PFSK-1 (cell line): ENCODE results near the gene APC2.

Source experiments
- FOXP2 ChIP-seq: optimal IDR thresholded peaks from 2 replicates; pipeline ENCODE3; 2011; ENCODE audit warnings: borderline replicate concordance, control low read depth, inconsistent platforms; ENCODE audit not compliant: insufficient read depth; ENCODE audit errors: extremely low read length, extremely low read depth
- POLR2AphosphoS5 ChIP-seq: IDR thresholded peaks from 2 replicates; pipeline ENCODE4 v1.6.1; 2012; ENCODE audit warnings: low read depth, mild to moderate bottlenecking, control low read depth, low read length, moderate library complexity
- SIN3A ChIP-seq: IDR thresholded peaks from 2 replicates; pipeline ENCODE4 v1.6.1; 2012; ENCODE audit warnings: mild to moderate bottlenecking, low read length, moderate library complexity, borderline replicate concordance; ENCODE audit not compliant: insufficient read depth
- TAF1 ChIP-seq: IDR thresholded peaks from 2 replicates; pipeline ENCODE4 v1.6.1; 2012; ENCODE audit warnings: low read length, control low read depth, borderline replicate concordance; ENCODE audit not compliant: insufficient read depth
- TF ChIP-seq, protein P1 (sequence below), 2 experiments: IDR thresholded peaks; 2 replicates each; pipeline versions ENCODE4 v1.6.1 to v1.8.0; 2011 to 2012; ENCODE audit warnings: low read depth in 2 of 2, low read length in 2 of 2, control low read depth in 1 of 2, inconsistent platforms in 1 of 2, mild to moderate bottlenecking in 1 of 2, moderate library complexity in 1 of 2; ENCODE audit not compliant: insufficient read depth in 1 of 2

APC2 gene

DNA sequence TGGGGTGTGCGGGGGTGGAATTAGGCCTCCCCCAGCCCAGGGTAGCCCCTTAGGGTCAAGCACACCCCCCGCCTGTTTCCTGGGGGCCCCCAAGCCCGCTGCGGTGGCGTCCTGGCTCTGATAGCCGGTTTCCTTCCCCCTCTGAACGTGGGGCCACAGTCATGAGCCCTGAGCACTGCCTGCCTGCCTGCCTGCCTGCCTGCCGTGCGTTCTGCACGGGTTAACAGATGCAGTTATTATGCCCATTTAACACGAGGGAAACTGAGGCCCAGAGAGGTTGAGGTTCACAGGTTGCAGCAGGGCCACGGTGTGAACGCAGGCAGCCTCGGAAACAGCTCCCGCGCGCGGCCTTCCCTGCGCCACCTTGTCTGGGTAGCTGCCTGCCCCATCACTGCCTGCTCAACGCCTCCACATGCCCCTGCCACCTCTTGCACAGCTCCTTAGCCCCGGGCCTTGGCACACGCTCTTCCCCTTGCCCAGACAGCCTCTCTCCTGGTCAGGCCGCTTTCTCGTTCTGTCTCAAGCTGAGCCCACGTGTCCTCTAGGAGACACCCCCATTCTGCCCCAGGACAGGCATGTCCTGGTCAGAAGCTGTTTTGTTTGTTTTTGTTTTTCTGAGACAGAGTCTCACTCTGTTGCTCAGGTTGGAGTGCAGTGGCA is 47.4 kb upstream of the APC2 start:
- TF ChIP-seq TAF1 (no peak), FOXP2 (peak; percentile 10), POLR2AphosphoS5 (no peak), SIN3A (no peak)
- TF ChIP-seq, protein P1, sequence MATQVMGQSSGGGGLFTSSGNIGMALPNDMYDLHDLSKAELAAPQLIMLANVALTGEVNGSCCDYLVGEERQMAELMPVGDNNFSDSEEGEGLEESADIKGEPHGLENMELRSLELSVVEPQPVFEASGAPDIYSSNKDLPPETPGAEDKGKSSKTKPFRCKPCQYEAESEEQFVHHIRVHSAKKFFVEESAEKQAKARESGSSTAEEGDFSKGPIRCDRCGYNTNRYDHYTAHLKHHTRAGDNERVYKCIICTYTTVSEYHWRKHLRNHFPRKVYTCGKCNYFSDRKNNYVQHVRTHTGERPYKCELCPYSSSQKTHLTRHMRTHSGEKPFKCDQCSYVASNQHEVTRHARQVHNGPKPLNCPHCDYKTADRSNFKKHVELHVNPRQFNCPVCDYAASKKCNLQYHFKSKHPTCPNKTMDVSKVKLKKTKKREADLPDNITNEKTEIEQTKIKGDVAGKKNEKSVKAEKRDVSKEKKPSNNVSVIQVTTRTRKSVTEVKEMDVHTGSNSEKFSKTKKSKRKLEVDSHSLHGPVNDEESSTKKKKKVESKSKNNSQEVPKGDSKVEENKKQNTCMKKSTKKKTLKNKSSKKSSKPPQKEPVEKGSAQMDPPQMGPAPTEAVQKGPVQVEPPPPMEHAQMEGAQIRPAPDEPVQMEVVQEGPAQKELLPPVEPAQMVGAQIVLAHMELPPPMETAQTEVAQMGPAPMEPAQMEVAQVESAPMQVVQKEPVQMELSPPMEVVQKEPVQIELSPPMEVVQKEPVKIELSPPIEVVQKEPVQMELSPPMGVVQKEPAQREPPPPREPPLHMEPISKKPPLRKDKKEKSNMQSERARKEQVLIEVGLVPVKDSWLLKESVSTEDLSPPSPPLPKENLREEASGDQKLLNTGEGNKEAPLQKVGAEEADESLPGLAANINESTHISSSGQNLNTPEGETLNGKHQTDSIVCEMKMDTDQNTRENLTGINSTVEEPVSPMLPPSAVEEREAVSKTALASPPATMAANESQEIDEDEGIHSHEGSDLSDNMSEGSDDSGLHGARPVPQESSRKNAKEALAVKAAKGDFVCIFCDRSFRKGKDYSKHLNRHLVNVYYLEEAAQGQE (IDR thresholded peaks at IDR 0.05; ENCODE audit: insufficient read depth in 1 of 2, low read depth in 2 of 2, low read length in 2 of 2) = no peak

DNA sequence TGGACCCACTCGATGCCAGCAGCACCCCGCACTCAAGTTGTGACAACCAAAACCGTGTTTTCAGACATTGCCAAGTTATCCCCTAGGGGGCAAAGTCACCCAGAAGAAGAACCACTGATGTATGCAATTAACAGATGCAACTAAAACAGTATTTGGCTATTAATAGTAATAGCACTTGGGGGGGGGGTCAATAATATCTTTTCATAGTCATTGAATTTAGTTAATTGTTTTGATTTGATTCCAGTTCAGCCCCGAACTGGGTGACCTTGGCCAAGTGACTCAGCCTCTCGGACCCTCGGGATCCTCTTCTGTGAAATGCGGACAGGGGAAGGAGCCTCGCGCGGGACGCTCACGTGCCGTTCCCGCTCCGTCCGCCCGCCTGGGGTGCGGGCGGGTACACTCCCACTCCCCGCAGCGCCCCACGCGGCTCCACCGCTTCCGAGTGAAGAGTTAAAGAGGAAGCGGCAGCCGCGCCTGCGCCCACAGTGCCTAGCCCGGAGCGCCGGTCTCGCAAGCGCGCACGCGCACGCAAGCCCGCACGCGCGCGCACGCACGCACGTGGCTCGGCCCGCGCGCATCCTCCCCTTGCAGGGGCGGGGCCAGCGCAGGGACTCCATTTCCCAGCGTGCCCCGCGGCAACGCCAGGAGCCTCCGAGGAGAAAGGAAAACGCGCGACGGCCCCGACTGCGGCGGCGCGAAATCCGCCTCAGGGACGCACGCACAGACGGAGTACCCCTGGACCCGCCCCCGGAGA is 43.0 kb upstream of the APC2 start:
- peak; percentile 52 for TF ChIP-seq FOXP2
- TF ChIP-seq, protein P1 (IDR thresholded peaks at IDR 0.05; ENCODE audit: insufficient read depth in 1 of 2, low read depth in 2 of 2, low read length in 2 of 2) = no peak

DNA sequence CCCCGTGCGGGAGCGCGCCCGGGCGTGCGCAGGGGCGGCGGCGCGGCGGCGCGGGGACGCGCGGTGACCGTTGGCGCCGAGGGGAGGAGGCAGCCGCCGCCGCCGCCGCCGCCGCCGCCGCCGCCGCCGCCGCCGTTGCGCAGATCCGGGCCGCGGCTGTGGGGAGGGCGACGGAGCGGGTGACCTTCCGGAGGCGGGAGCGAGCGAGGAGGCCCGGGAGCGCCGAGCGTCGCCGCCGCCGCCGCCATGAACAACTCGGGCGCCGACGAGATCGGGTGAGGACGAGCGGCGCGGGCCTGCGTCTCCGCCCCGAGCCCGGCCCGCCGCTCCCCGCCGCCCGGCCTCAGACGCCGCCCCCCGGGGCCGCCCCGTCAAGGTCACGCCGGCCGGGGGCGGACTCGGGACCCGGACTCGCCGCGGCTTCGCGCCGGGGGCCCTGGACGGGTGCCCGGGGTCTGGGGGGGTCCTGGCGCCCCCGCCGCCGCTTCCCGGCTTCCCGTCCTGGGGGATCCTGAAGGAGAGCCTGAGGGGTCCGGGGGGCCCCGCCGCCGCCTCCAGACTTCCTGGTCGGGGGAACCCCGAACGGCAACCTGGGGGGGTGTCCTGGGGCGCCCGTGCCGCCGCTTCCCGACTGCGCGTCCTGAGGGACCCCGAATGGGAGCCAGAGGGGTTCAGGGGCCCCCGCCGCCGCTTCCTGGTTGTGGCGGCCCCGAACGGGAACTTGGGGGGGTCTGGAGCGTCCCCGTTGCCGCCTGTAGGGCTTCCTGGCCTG is 42.2 kb upstream of the APC2 start, which contains the start of gene DAZAP1:
DAZAP1 (plus strand) TSS at position 59 of the 772 bp plus-strand sequence; CDS start at position 247, 188 bp downstream.
- no peak; the same call in 1 of the 2 replicates for TF ChIP-seq TAF1
- TF ChIP-seq, protein P1 (IDR thresholded peaks at IDR 0.05; ENCODE audit: insufficient read depth in 1 of 2, low read depth in 2 of 2, low read length in 2 of 2) = no peak
- no peak for TF ChIP-seq SIN3A
- TF ChIP-seq FOXP2 = no peak
- TF ChIP-seq POLR2AphosphoS5 = no peak

DNA sequence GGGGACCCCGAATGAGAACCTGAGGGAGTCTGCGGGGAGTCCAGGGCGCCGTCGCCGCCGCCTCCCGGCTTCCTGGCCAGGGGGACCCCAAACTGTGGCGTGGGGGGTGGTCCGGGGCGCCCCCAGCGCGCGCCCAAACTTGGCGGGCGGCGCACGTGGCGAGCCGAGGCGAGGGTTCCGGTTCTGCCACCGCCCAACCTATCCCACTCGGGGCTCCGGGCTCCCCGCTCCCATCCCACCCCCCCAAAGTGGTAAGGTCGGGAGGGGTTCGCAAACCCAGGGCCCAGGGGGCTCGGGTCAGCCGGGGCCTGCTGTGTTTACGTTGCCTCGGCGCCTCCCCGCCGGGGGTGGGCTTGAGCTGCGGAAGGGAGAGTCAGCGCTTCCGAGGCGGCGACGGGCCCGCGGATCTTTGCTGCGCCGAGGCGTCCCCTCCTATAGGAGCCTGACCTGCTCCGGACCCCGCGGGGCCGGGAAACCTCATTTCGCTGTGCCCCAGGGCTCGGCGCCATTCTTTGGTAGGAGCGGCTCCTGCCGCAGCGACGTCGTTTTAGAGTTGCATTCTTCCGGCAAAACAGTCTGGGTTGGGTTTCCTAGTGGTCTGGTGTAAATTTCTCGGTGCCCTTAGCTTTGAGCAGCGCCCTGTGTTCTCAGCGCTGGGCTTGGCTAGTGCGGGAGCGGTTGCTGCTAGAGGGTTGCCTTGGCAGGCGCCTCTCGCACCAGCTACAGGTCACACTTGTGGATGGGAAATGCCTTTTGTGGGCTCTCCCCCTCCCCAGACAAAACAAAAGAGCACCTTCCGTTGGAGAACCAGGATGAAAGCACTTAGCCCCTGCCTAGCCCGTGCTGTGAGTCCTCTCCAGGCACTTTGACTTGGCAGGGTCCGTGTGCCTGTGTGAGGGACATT is 41.4 kb upstream of the APC2 start:
- no peak for TF ChIP-seq TAF1
- TF ChIP-seq POLR2AphosphoS5 = no peak
- TF ChIP-seq FOXP2 = no peak
- TF ChIP-seq, protein P1 (IDR thresholded peaks at IDR 0.05; ENCODE audit: insufficient read depth in 1 of 2, low read depth in 2 of 2, low read length in 2 of 2) = 0 out of 4 replicates have a peak, but pooled peaks of 1 of the 2 experiments have one; percentile 29
- peak; percentile 80; the same call in 1 of the 2 replicates for TF ChIP-seq SIN3A
